ENCODE measurements around the gene ANKRD34A. TPM values are rescaled to one million over a fixed set of nuclear protein-coding genes. Genes with fewer than 3 reads are reported as not detected.

The ANKRD34A gene
- total and polyA plus RNA-seq, 2 experiments from 2014 or later, result 0.16 to 0.35 TPM

DNA sequence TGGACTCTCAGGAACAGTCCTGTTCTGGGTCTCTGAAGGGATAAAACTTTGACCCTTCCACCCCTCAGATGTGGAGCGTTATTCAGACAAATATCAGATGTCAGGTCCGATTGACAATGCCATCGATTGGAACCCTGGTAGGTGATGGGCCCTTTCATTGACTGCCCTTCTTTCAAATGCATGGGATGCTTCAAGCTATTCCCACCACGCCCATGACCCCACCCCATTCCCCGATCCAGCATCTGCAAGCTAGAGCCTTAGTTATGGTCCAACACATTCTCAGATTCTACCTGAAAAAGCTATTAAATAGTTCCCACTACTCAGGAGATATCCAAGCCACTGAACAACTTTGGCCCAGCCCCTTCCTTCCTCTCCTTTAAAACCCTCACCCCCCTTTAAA, 12.6 kb upstream of the ANKRD34A start:
- Histone ChIP-seq H4K20me1 (replicated peaks; ENCODE audit: insufficient read depth) (no peaks in the 10 kb centered on the region), H3K27ac (ENCODE audit: low read depth) (no peak overlapping the region), H2AFZ (peak overlapping the region; percentile 69; the same call in 1 of the 2 replicates), H3K4me1 (ENCODE audit: insufficient read depth) (peaks cover 17% of the 10 kb centered on the region), H3K9me2 (ENCODE audit: insufficient read depth) (no peaks in the 10 kb centered on the region), H3K4me3 (peak overlapping the region; percentile 27), H3K79me2 (replicated peaks; ENCODE audit: insufficient read depth) (no peaks in the 10 kb centered on the region), H3F3A (replicated peaks; ENCODE audit: low read depth) (no peaks in the 10 kb centered on the region), H3K4me2 (peak overlapping the region; percentile 64), H3K27me3 (ENCODE audit: insufficient read depth) (no peaks in the 10 kb centered on the region), H3K36me3 (ENCODE audit: insufficient read depth) (no peaks in the 10 kb centered on the region)
- Mint-ChIP-seq H3K4me3 (peak overlapping the region; percentile 6; the same call in 1 of the 3 replicates), H3K27ac (no peak overlapping the region), H3K36me3 (ENCODE audit: low read depth) (no peaks in the 10 kb centered on the region), H3K4me1 (peaks cover 3% of the 10 kb centered on the region), H3K9me3 (no peaks in the 10 kb centered on the region), H3K27me3 (ENCODE audit: insufficient read depth, low read depth, poor library complexity) (peaks cover 2% of the 10 kb centered on the region)
- ATAC-seq (no peak), DNase-seq (ENCODE audit: low spot score) (no peak)
- TF ChIP-seq, protein P1, sequence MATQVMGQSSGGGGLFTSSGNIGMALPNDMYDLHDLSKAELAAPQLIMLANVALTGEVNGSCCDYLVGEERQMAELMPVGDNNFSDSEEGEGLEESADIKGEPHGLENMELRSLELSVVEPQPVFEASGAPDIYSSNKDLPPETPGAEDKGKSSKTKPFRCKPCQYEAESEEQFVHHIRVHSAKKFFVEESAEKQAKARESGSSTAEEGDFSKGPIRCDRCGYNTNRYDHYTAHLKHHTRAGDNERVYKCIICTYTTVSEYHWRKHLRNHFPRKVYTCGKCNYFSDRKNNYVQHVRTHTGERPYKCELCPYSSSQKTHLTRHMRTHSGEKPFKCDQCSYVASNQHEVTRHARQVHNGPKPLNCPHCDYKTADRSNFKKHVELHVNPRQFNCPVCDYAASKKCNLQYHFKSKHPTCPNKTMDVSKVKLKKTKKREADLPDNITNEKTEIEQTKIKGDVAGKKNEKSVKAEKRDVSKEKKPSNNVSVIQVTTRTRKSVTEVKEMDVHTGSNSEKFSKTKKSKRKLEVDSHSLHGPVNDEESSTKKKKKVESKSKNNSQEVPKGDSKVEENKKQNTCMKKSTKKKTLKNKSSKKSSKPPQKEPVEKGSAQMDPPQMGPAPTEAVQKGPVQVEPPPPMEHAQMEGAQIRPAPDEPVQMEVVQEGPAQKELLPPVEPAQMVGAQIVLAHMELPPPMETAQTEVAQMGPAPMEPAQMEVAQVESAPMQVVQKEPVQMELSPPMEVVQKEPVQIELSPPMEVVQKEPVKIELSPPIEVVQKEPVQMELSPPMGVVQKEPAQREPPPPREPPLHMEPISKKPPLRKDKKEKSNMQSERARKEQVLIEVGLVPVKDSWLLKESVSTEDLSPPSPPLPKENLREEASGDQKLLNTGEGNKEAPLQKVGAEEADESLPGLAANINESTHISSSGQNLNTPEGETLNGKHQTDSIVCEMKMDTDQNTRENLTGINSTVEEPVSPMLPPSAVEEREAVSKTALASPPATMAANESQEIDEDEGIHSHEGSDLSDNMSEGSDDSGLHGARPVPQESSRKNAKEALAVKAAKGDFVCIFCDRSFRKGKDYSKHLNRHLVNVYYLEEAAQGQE (IDR thresholded peaks at IDR 0.05; ENCODE audit: unreplicated experiment), result no peak
- no peak for TF ChIP-seq CREB1 (CRISPR knock-in tag; IDR thresholded peaks at IDR 0.05; ENCODE audit: low read depth)
- no peak for TF ChIP-seq EZH2 (IDR thresholded peaks at IDR 0.05; ENCODE audit: low read depth, unreplicated experiment)
- no peak for TF ChIP-seq EZH2phosphoT487 (IDR thresholded peaks at IDR 0.05; ENCODE audit: unreplicated experiment)
- no peak for TF ChIP-seq NANOG (IDR thresholded peaks at IDR 0.05; ENCODE audit: borderline replicate concordance)
- TF ChIP-seq STAT1 (IDR thresholded peaks at IDR 0.05; ENCODE audit: unreplicated experiment), result no peak
- no peak for TF ChIP-seq JUNB (IDR thresholded peaks at IDR 0.05; ENCODE audit: unreplicated experiment)
- no peak for TF ChIP-seq POLR2AphosphoS5 (IDR thresholded peaks at IDR 0.05; ENCODE audit: low read depth)
- no peak for TF ChIP-seq ZNF114 (CRISPR knock-in tag; IDR thresholded peaks at IDR 0.05)
- no peak for TF ChIP-seq ZNF331 (CRISPR knock-in tag; IDR thresholded peaks at IDR 0.05; ENCODE audit: low read depth)
- TF ChIP-seq ETS1 (IDR thresholded peaks at IDR 0.05), result no peak
- TF ChIP-seq, protein P2, sequence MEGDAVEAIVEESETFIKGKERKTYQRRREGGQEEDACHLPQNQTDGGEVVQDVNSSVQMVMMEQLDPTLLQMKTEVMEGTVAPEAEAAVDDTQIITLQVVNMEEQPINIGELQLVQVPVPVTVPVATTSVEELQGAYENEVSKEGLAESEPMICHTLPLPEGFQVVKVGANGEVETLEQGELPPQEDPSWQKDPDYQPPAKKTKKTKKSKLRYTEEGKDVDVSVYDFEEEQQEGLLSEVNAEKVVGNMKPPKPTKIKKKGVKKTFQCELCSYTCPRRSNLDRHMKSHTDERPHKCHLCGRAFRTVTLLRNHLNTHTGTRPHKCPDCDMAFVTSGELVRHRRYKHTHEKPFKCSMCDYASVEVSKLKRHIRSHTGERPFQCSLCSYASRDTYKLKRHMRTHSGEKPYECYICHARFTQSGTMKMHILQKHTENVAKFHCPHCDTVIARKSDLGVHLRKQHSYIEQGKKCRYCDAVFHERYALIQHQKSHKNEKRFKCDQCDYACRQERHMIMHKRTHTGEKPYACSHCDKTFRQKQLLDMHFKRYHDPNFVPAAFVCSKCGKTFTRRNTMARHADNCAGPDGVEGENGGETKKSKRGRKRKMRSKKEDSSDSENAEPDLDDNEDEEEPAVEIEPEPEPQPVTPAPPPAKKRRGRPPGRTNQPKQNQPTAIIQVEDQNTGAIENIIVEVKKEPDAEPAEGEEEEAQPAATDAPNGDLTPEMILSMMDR (conservative IDR thresholded peaks at IDR 0.05; ENCODE audit: low read depth in 2 of 2), result no peak
- no peak for TF ChIP-seq ZNF462 (CRISPR knock-in tag; IDR thresholded peaks at IDR 0.05)
